ENCODE data around the gene SPINK7. TPM values are rescaled to one million over a fixed set of nuclear protein-coding genes. Genes with fewer than 3 reads are reported as not detected.

The SPINK7 gene
- total RNA-seq, 2 experiments from 2014 or later: not detected

Other genes starting within 250 kb of the SPINK7 start
- gene SPINK5, start 248.4 kb upstream of the SPINK7 start, total RNA-seq: not detected
- not detected for gene SPINK14, start 143.9 kb upstream of the SPINK7 start, total RNA-seq
- gene SPINK6, start 109.4 kb upstream of the SPINK7 start, total RNA-seq: not detected
- gene MARCOL, start 73.9 kb upstream of the SPINK7 start, total RNA-seq: not detected
- not detected for gene SPINK13, start 43.6 kb upstream of the SPINK7 start, total RNA-seq
- not detected for gene SPINK9, start 23.1 kb downstream of the SPINK7 start, total RNA-seq
- 10 to 100 TPM; 52.2 to 52.3 TPM for gene FBXO38, start 71.5 kb downstream of the SPINK7 start, total RNA-seq